Measurements from ENCODE around the gene FLOT1. TPM values are rescaled to one million over a fixed set of nuclear protein-coding genes. Genes with fewer than 3 reads are reported as not detected.

The FLOT1 gene
- total and polyA plus RNA-seq, 2 donors (not counting 1 experiment from before 2014, with no cell fraction given) = 71.2 to 79.4 TPM

- Histone ChIP-seq H3K4me3 (ENCODE audit: control extremely low read depth in 1 of 5, extremely low read depth in 1 of 5, insufficient read depth in 1 of 5, low read depth in 2 of 5, low read length in 4 of 5) (no peak overlapping the region), H3K4me2 (replicated peaks; ENCODE audit: low read depth, low read length, poor library complexity, severe bottlenecking) (no peak overlapping the region), H3K36me3 (replicated peaks in 1 of 2; ENCODE audit: control extremely low read depth in 1 of 2, control insufficient read depth in 1 of 2, extremely low read depth in 1 of 2, insufficient read depth in 2 of 2, low read length in 1 of 2) (no peaks in the 10 kb centered on the region), H3K4me1 (ENCODE audit: control insufficient read depth in 2 of 2, insufficient read depth in 2 of 2, low read length in 2 of 2) (peaks cover 4 to 9% of the 10 kb centered on the region in 2 donors), H3K27ac (ENCODE audit: low read length in 2 of 2) (no peak overlapping the region), H3K27me3 (replicated peaks in 1 of 4; ENCODE audit: control extremely low read depth in 1 of 4, control insufficient read depth in 3 of 4, insufficient read depth in 4 of 4, low read length in 3 of 4) (peaks cover 0 to 6% (median 0%) of the 10 kb centered on the region in 4 experiments), H3K9ac (ENCODE audit: low read length) (no peak overlapping the region), H2AFZ (ENCODE audit: insufficient read depth, low read depth, low read length, poor library complexity, severe bottlenecking) (no peak overlapping the region), H3K9me3 (ENCODE audit: control extremely low read depth in 1 of 3, control insufficient read depth in 2 of 3, insufficient read depth in 1 of 3, low read length in 2 of 3) (no peaks in the 10 kb centered on the region), H3K79me2 (ENCODE audit: control insufficient read depth, insufficient read depth, low read length) (no peaks in the 10 kb centered on the region), H4K20me1 (ENCODE audit: control insufficient read depth, insufficient read depth, low read length, poor library complexity, severe bottlenecking) (no peaks in the 10 kb centered on the region)
- intact Hi-C loops (cut with micrococcal nuclease) = no loop called here
- Mint-ChIP-seq H3K27me3 (peaks cover 28% of the 10 kb centered on the region), H3K4me3 (no peak overlapping the region), H3K9me3 (ENCODE audit: insufficient read depth) (peaks cover 4% of the 10 kb centered on the region), H3K4me1 (peaks cover 15% of the 10 kb centered on the region), H3K27ac (no peak overlapping the region)
- TF ChIP-seq CTCF (IDR thresholded peaks at IDR 0.05) (no peak), EZH2 (IDR thresholded peaks at IDR 0.05; ENCODE audit: borderline replicate concordance, insufficient read depth, low read depth, low read length, poor library complexity, severe bottlenecking) (no peak)
- ATAC-seq (ENCODE audit: low read depth) = no peak
- ChIA-PET CTCF (no interaction called here), POLR2A (no interaction called here)
- WGBS (ENCODE audit: insufficient coverage) = 100% methylated on average over 3 of the region's 4 CpGs
- DNase-seq = no peak
Observed at GRCh38 chr6:30768634-30769087, 26.2 kb upstream of the FLOT1 start.

GRCh38 chr6:30767944-30768301 lies 25.4 kb upstream of the FLOT1 start:
- TF ChIP-seq EZH2 (IDR thresholded peaks at IDR 0.05; ENCODE audit: borderline replicate concordance, insufficient read depth, low read depth, low read length, poor library complexity, severe bottlenecking) (no peak), CTCF (IDR thresholded peaks at IDR 0.05) (no peak)
- peaks cover 0 to 6% (median 0%) of the 10 kb centered on the region in 4 experiments for H3K27me3 ChIP-seq (replicated peaks in 1 of 4; ENCODE audit: control extremely low read depth in 1 of 4, control insufficient read depth in 3 of 4, insufficient read depth in 4 of 4, low read length in 3 of 4)
- no peak overlapping the region for H3K4me3 Mint-ChIP-seq
- peaks cover 4% of the 10 kb centered on the region for H3K9me3 Mint-ChIP-seq (ENCODE audit: insufficient read depth)
- intact Hi-C loops (cut with micrococcal nuclease) = no loop called here
- ChIA-PET POLR2A (no interaction called here), CTCF (interaction anchor here (1.6 kb wide), 1 partner anchor 323 kb away, joined by 3 read pairs; no protein-coding TSS in a partner anchor)
- no peaks in the 10 kb centered on the region for H3K36me3 ChIP-seq (replicated peaks in 1 of 2; ENCODE audit: control extremely low read depth in 1 of 2, control insufficient read depth in 1 of 2, extremely low read depth in 1 of 2, insufficient read depth in 2 of 2, low read length in 1 of 2)
- H4K20me1 ChIP-seq (ENCODE audit: control insufficient read depth, insufficient read depth, low read length, poor library complexity, severe bottlenecking) = no peaks in the 10 kb centered on the region
- H3K4me2 ChIP-seq (replicated peaks; ENCODE audit: low read depth, low read length, poor library complexity, severe bottlenecking) = no peak overlapping the region
- H3K27ac Mint-ChIP-seq = no peak overlapping the region
- 100% methylated on average over 1 of the region's 1 CpG for WGBS (ENCODE audit: insufficient coverage)
- H3K9ac ChIP-seq (ENCODE audit: low read length) = no peak overlapping the region
- no peak overlapping the region for H3K4me3 ChIP-seq (ENCODE audit: control extremely low read depth in 1 of 5, extremely low read depth in 1 of 5, insufficient read depth in 1 of 5, low read depth in 2 of 5, low read length in 4 of 5)
- H3K27ac ChIP-seq (ENCODE audit: low read length in 2 of 2) = no peak overlapping the region
- no peak overlapping the region for H2AFZ ChIP-seq (ENCODE audit: insufficient read depth, low read depth, low read length, poor library complexity, severe bottlenecking)
- H3K27me3 Mint-ChIP-seq = peaks cover 33% of the 10 kb centered on the region
- no peaks in the 10 kb centered on the region for H3K79me2 ChIP-seq (ENCODE audit: control insufficient read depth, insufficient read depth, low read length)
- DNase-seq (no peak), ATAC-seq (ENCODE audit: low read depth) (no peak)
- H3K9me3 ChIP-seq (ENCODE audit: control extremely low read depth in 1 of 3, control insufficient read depth in 2 of 3, insufficient read depth in 1 of 3, low read length in 2 of 3) = no peaks in the 10 kb centered on the region
- peaks cover 15% of the 10 kb centered on the region for H3K4me1 Mint-ChIP-seq
- peaks cover 4 to 9% of the 10 kb centered on the region in 2 donors for H3K4me1 ChIP-seq (ENCODE audit: control insufficient read depth in 2 of 2, insufficient read depth in 2 of 2, low read length in 2 of 2)

Data from B cell (primary cell).